ENCODE measurements around the gene PRPF8.

PRPF8 gene

DNA sequence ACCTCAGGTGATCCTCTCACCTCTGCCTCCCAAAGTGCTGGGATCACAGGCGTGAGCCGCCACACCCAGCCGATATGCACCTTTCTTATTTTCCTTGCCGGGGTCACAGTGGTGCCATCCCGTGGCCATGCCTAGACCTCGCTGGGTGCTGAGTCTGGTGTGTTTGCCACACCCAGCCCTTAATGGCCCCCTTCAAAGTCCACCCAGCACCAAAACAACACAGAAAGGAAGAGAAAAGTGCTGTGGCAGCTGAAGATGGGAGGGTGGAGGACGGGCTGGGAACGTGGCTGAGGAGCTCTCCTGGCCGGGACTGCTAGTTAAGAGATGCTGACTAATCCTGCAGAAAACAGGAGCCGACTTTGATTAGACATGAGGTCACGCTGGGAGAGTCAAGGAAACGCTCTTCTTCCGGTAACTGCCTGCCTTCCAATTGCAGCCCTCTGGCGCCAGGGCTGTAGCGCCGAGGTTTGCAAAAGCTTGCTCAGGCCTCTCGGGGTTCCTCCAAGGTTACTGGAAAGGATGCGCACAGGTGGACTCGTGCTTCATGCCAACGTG is 67.0 kb downstream of the PRPF8 start:
- Histone ChIP-seq H3K9ac (ENCODE audit: low read length in 5 of 5) (peak overlapping the region in 1 of 5 donors; percentile 11), H3K4me1 (ENCODE audit: control insufficient read depth in 5 of 5, insufficient read depth in 5 of 5, low read length in 5 of 5) (peaks cover 1 to 41% (median 18%) of the 10 kb centered on the region in 5 donors)

DNA sequence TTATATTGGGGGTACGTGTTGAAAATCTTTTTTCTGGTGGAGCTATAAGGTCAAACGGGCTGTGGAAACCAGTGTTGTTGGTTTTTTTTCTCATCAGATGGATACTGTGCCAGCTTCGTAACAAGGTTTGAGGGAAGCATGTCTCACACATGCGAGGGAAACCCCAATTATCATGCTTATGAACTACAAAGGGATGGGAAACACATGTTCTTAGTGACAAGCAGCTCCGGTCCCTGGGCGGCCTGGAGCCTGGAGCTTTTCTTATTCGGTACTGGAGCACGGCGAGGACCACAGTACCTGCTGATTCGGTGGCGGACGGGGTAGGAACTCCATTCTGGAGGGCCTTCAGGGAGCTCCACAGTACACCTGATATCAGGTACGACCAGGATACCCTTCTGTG is 68.6 kb downstream of the PRPF8 start:
- H3K27me3 ChIP-seq (ENCODE audit: control insufficient read depth in 5 of 5, insufficient read depth in 4 of 5, low read length in 5 of 5), result no peaks in the 10 kb centered on the region
- H3K4me3 ChIP-seq (ENCODE audit: low read depth in 1 of 5, low read length in 5 of 5), result no peak overlapping the region
- no peaks in the 10 kb centered on the region for H3K9me3 ChIP-seq (ENCODE audit: control insufficient read depth in 5 of 5, low read length in 5 of 5)
- no peak overlapping the region for H3K9ac ChIP-seq (ENCODE audit: low read length in 5 of 5)
- peaks cover 0 to 45% (median 23%) of the 10 kb centered on the region in 5 donors for H3K4me1 ChIP-seq (ENCODE audit: control insufficient read depth in 5 of 5, insufficient read depth in 5 of 5, low read length in 5 of 5)
- no peak overlapping the region for H3K27ac ChIP-seq (ENCODE audit: low read depth, low read length)
- H3K36me3 ChIP-seq (ENCODE audit: control insufficient read depth in 5 of 5, insufficient read depth in 5 of 5, low read length in 5 of 5), result peaks cover 0 to 60% (median 14%) of the 10 kb centered on the region in 5 donors

More for the DNA sequence above, 67.0 kb downstream of the PRPF8 start:
- peak overlapping the region in 2 of 5 donors; percentile 19 to 26 for H3K4me3 ChIP-seq (ENCODE audit: low read depth in 1 of 5, low read length in 5 of 5)
- peak overlapping the region; percentile 55 for H3K27ac ChIP-seq (ENCODE audit: low read depth, low read length)
- H3K9me3 ChIP-seq (ENCODE audit: control insufficient read depth in 5 of 5, low read length in 5 of 5), result no peaks in the 10 kb centered on the region
- peaks cover 0 to 63% (median 19%) of the 10 kb centered on the region in 5 donors for H3K36me3 ChIP-seq (ENCODE audit: control insufficient read depth in 5 of 5, insufficient read depth in 5 of 5, low read length in 5 of 5)
- H3K27me3 ChIP-seq (ENCODE audit: control insufficient read depth in 5 of 5, insufficient read depth in 4 of 5, low read length in 5 of 5), result no peaks in the 10 kb centered on the region

DNA sequence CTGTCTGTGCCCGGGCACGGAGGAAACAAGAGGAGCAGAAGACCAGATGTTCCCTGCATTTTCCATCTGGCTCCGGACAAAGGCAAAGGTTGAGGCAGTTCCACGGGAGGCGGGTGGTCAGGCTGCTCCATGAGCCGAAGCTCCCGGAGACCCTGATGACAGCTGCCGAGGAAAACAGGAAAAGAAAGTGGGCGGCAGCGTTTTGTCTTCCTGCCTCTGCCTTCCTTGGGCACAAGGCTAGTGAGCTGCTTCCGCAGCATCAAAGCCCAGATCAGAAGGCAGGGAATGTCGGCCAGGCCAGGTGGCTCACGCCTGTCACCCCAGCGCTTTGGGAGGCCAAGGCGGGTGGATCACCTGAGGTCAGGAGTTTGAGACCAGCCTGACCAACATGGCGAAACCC is 72.3 kb downstream of the PRPF8 start:
- Histone ChIP-seq H3K27me3 (ENCODE audit: control insufficient read depth in 5 of 5, insufficient read depth in 4 of 5, low read length in 5 of 5) (no peaks in the 10 kb centered on the region), H3K36me3 (ENCODE audit: control insufficient read depth in 5 of 5, insufficient read depth in 5 of 5, low read length in 5 of 5) (peaks cover 0 to 40% (median 14%) of the 10 kb centered on the region in 5 donors), H3K4me1 (ENCODE audit: control insufficient read depth in 5 of 5, insufficient read depth in 5 of 5, low read length in 5 of 5) (peaks cover 1 to 38% (median 26%) of the 10 kb centered on the region in 5 donors), H3K9ac (ENCODE audit: low read length in 5 of 5) (no peak overlapping the region), H3K9me3 (ENCODE audit: control insufficient read depth in 5 of 5, low read length in 5 of 5) (no peaks in the 10 kb centered on the region), H3K27ac (ENCODE audit: low read depth, low read length) (peak overlapping the region; percentile 40), H3K4me3 (ENCODE audit: low read depth in 1 of 5, low read length in 5 of 5) (no peak overlapping the region)

DNA sequence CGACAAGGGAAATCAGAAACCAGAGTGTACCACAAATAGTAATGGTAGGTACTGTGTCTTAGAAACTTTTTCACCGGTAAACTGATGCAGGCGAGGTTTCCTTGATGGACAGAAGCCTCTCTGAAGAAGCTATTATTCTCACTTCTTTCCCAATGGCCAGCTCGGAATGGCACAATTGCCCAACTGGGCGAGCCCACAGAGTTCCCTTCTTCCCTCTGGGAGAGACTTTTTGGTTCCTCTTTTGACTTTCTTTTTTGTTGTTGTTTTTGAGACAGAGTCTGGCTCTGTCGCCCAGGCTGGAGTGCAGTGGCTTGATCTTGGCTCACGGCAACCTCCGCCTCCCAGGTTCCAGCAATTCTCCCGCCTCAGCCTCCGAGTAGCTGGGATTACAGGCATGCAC is 73.0 kb downstream of the PRPF8 start:
- H3K9me3 ChIP-seq (ENCODE audit: control insufficient read depth in 5 of 5, low read length in 5 of 5), result no peaks in the 10 kb centered on the region
- H3K9ac ChIP-seq (ENCODE audit: low read length in 5 of 5), result no peak overlapping the region
- peak overlapping the region; percentile 40 for H3K27ac ChIP-seq (ENCODE audit: low read depth, low read length)
- peaks cover 0 to 37% (median 12%) of the 10 kb centered on the region in 5 donors for H3K36me3 ChIP-seq (ENCODE audit: control insufficient read depth in 5 of 5, insufficient read depth in 5 of 5, low read length in 5 of 5)
- no peaks in the 10 kb centered on the region for H3K27me3 ChIP-seq (ENCODE audit: control insufficient read depth in 5 of 5, insufficient read depth in 4 of 5, low read length in 5 of 5)
- peaks cover 5 to 40% (median 33%) of the 10 kb centered on the region in 5 donors for H3K4me1 ChIP-seq (ENCODE audit: control insufficient read depth in 5 of 5, insufficient read depth in 5 of 5, low read length in 5 of 5)
- H3K4me3 ChIP-seq (ENCODE audit: low read depth in 1 of 5, low read length in 5 of 5), result no peak overlapping the region

DNA sequence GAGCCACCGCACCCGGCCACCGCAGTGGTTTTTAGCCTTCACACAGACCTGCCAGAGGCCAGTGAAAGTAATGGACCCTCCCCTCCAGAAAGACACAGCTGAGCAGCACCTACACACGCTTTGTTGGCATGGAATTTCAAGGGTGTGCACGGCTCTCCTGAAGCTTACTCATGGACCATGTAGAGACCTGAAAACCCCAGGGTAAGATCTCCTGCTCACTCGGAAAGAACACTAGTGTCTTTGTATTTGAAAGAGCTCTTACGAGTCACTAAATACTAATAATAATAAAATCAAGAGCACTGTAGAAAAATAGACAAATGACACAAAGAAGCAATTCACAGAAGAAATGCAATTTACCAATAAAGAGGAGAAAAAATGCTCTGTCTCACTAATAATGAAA is 76.0 kb downstream of the PRPF8 start:
- Histone ChIP-seq H3K27me3 (ENCODE audit: control insufficient read depth in 5 of 5, insufficient read depth in 4 of 5, low read length in 5 of 5) (no peaks in the 10 kb centered on the region), H3K27ac (ENCODE audit: low read depth, low read length) (no peak overlapping the region), H3K4me3 (ENCODE audit: low read depth in 1 of 5, low read length in 5 of 5) (no peak overlapping the region), H3K4me1 (ENCODE audit: control insufficient read depth in 5 of 5, insufficient read depth in 5 of 5, low read length in 5 of 5) (peaks cover 5 to 63% (median 44%) of the 10 kb centered on the region in 5 donors), H3K36me3 (ENCODE audit: control insufficient read depth in 5 of 5, insufficient read depth in 5 of 5, low read length in 5 of 5) (peaks cover 0 to 29% (median 2%) of the 10 kb centered on the region in 5 donors), H3K9me3 (ENCODE audit: control insufficient read depth in 5 of 5, low read length in 5 of 5) (no peaks in the 10 kb centered on the region), H3K9ac (ENCODE audit: low read length in 5 of 5) (no peak overlapping the region)

DNA sequence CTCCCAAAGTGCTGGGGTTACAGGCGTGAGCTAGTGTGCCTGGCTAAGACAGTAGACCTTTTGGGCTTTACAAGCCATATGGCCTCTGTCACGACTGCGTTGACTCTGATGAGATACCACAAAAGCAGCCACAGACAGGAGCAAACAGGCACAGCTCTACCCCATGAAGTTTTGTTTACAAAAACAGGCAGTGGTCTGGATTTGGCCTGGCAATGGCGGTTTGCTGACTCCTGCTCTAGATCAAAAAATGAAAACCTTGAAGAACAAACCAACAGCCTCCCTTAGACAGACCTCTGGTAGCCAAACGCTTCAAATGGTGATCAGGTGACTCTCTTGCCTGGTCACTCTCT is 76.7 kb downstream of the PRPF8 start:
- Histone ChIP-seq H3K36me3 (ENCODE audit: control insufficient read depth in 5 of 5, insufficient read depth in 5 of 5, low read length in 5 of 5) (peaks cover 0 to 22% (median under 1%) of the 10 kb centered on the region in 5 donors), H3K9ac (ENCODE audit: low read length in 5 of 5) (no peak overlapping the region), H3K4me3 (ENCODE audit: low read depth in 1 of 5, low read length in 5 of 5) (no peak overlapping the region), H3K9me3 (ENCODE audit: control insufficient read depth in 5 of 5, low read length in 5 of 5) (no peaks in the 10 kb centered on the region), H3K27ac (ENCODE audit: low read depth, low read length) (peak overlapping the region; percentile 24), H3K4me1 (ENCODE audit: control insufficient read depth in 5 of 5, insufficient read depth in 5 of 5, low read length in 5 of 5) (peaks cover 5 to 62% (median 41%) of the 10 kb centered on the region in 5 donors), H3K27me3 (ENCODE audit: control insufficient read depth in 5 of 5, insufficient read depth in 4 of 5, low read length in 5 of 5) (no peaks in the 10 kb centered on the region)

DNA sequence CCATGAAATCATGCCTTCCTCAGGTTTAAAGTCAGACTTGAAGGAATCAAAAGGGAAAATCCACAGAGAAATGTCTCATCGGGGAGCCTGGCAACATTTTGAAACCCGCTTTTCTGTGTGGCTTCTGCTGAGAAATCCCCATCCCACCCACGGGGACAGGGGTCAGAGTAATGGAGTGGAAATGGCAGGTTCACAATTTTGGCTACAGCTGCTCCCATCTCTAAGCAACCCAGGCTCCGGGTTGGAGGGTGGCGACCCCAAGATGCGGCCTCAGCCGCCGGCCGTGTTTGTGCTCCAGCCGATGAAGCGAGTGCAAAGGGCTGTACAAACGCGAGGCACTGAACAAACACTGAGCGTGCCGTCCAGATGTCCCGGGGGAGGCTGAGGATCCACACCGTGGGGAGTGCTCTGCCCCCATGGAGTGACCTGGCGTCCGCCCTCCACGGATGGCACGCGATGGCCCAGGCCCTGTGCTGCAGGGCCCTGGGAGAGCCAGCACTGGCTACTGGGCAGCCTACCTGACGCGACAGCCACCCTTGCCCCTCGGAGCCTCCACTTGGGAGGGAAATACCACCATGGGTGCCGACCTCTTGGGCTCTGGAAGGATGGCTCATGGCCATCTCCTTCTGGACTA is 78.2 kb downstream of the PRPF8 start:
- H3K9me3 ChIP-seq (ENCODE audit: control insufficient read depth in 5 of 5, low read length in 5 of 5), result no peaks in the 10 kb centered on the region
- H3K27me3 ChIP-seq (ENCODE audit: control insufficient read depth in 5 of 5, insufficient read depth in 4 of 5, low read length in 5 of 5), result no peaks in the 10 kb centered on the region
- peak overlapping the region; percentile 62 for H3K27ac ChIP-seq (ENCODE audit: low read depth, low read length)
- H3K4me3 ChIP-seq (ENCODE audit: low read depth in 1 of 5, low read length in 5 of 5), result peak overlapping the region in 1 of 5 donors; percentile 20
- peak overlapping the region in 3 of 5 donors; percentile 39 to 48 (median 42) for H3K9ac ChIP-seq (ENCODE audit: low read length in 5 of 5)
- H3K4me1 ChIP-seq (ENCODE audit: control insufficient read depth in 5 of 5, insufficient read depth in 5 of 5, low read length in 5 of 5), result peaks cover 5 to 49% (median 31%) of the 10 kb centered on the region in 5 donors
- H3K36me3 ChIP-seq (ENCODE audit: control insufficient read depth in 5 of 5, insufficient read depth in 5 of 5, low read length in 5 of 5), result peaks cover 0 to 21% (median 0%) of the 10 kb centered on the region in 5 donors

DNA sequence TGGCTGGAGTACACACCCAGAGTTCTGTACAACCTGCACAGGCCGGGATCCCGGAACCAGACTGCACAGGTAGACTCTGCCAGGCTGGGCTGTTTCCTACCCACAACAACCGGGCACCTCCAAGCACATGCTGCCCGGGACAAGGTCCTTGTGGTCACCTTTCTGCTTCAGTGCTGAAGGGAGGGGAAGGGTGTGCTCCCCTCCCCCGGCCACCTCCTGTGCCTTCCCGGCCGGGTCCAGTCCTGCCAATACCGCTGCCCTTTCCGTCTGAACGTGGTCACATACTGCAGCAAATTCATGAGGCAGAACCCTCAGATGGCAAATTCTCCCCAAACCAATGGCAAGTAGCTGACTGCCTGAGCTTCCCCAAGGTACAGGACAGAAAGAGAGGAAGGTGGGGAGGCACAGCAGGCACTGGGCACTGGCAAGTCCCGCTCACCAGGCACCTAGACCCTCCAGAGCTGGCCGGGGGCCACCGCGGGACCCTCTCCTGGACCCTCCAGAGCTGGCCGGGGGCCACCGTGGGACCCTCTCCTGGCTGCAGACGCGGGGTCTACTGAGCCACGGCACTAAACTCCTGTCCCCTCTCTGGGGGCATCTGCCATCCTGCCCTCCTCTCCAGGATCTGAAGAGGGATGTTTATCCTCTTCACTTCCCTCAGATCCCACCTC is 78.9 kb downstream of the PRPF8 start:
- H3K27me3 ChIP-seq (ENCODE audit: control insufficient read depth in 5 of 5, insufficient read depth in 4 of 5, low read length in 5 of 5), result no peaks in the 10 kb centered on the region
- no peak overlapping the region for H3K4me3 ChIP-seq (ENCODE audit: low read depth in 1 of 5, low read length in 5 of 5)
- H3K27ac ChIP-seq (ENCODE audit: low read depth, low read length), result no peak overlapping the region
- peaks cover 5 to 43% (median 24%) of the 10 kb centered on the region in 5 donors for H3K4me1 ChIP-seq (ENCODE audit: control insufficient read depth in 5 of 5, insufficient read depth in 5 of 5, low read length in 5 of 5)
- H3K9ac ChIP-seq (ENCODE audit: low read length in 5 of 5), result no peak overlapping the region
- H3K9me3 ChIP-seq (ENCODE audit: control insufficient read depth in 5 of 5, low read length in 5 of 5), result no peaks in the 10 kb centered on the region
- H3K36me3 ChIP-seq (ENCODE audit: control insufficient read depth in 5 of 5, insufficient read depth in 5 of 5, low read length in 5 of 5), result peaks cover 0 to 23% (median 0%) of the 10 kb centered on the region in 5 donors

DNA sequence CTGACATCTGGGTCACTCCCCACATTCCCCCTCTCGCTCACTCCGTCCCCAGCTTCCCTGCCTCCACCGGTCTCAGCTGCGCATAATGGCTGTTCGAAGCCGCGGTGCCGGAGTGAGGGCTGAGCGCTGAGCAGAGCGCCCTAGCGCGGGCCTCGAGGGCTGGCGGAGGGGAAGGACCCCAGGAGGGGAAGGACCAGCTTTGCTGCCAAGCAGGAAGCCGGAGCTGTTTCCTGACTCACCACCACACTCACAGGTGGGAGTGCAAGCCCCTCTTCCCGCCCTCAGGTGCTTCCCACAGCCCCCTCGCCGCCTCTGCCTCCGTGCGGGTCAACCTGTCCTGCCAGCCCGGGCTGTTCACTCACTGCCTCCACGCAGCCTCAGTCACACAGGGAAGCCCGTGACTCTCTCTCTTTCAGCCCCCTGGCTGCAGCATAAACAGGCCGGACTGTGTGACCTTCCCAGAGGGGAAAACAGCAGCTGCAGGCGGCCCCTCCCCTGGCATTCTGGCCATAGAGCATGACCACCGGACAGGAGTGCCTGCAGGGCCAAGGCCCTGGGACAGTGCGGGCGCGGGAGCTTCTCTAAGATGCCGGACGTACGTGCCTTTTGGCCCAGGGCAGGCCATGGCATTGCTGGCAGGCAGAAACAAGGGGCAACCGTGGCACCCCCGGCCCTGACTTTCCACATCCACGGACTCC is 79.7 kb downstream of the PRPF8 start:
- Histone ChIP-seq H3K36me3 (ENCODE audit: control insufficient read depth in 5 of 5, insufficient read depth in 5 of 5, low read length in 5 of 5) (peaks cover 0 to 20% (median 0%) of the 10 kb centered on the region in 5 donors), H3K9ac (ENCODE audit: low read length in 5 of 5) (peak overlapping the region in 1 of 5 donors; percentile 1), H3K4me1 (ENCODE audit: control insufficient read depth in 5 of 5, insufficient read depth in 5 of 5, low read length in 5 of 5) (peaks cover 5 to 43% (median 24%) of the 10 kb centered on the region in 5 donors), H3K9me3 (ENCODE audit: control insufficient read depth in 5 of 5, low read length in 5 of 5) (no peaks in the 10 kb centered on the region), H3K27ac (ENCODE audit: low read depth, low read length) (no peak overlapping the region), H3K27me3 (ENCODE audit: control insufficient read depth in 5 of 5, insufficient read depth in 4 of 5, low read length in 5 of 5) (no peaks in the 10 kb centered on the region), H3K4me3 (ENCODE audit: low read depth in 1 of 5, low read length in 5 of 5) (no peak overlapping the region)

Data from subcutaneous abdominal adipose tissue (tissue), 5 donors.